Cardiac septum (tissue), 1 donor: ENCODE measurements around the gene KNSTRN. TPM values are rescaled to one million over a fixed set of nuclear protein-coding genes. Genes with fewer than 3 reads are reported as not detected.

Experiments
- DNase-seq: peaks from one replicate; pipeline ENCODE4 v3.0.0-alpha.2; 2020; ENCODE audit warnings: low spot score
- intact Hi-C: fragments of 100-400 bp; cut with DNase I; formaldehyde crosslinking; loops from one replicate; pipeline ENCODE4 v1.14.0; 2022
- total RNA-seq: library from RNA; stranded (reverse); fragmentation: NEBNext Ultra II Directional; extraction: Animal tissue kit (Norgen Biotek cat#: 25700); gene quantifications from one replicate; pipeline ENCODE4 v1.2.1, GENCODE V29; 2021
- donor health status: DM: no; HTN: no; CAD: no.

The KNSTRN gene
- total RNA-seq, 1 donor from 2014 or later, result 7.5 TPM

- DNase-seq, result no peak
- intact Hi-C loops, result loop anchor here (2.0 to 10.0 kb wide), 2 partner anchors 51 to 355 kb away; no protein-coding TSS in a partner anchor
These were observed 37.7 kb downstream of the KNSTRN start for GRCh38 chr15:40420071-40420713.

GRCh38 chr15:40420793-40421192 lies 38.3 kb downstream of the KNSTRN start:
- intact Hi-C loops, result loop anchor here (1.0 to 10.0 kb wide), 4 partner anchors 52 to 356 kb away; partner anchors contain the start of gene CCDC9B
- DNase-seq, result no peak

- DNase-seq, result peak; percentile 94
- intact Hi-C loops, result loop anchor here (1.0 to 10.0 kb wide), 5 partner anchors 53 to 357 kb away; partner anchors contain the start of gene CCDC9B
These were observed 39.0 kb downstream of the KNSTRN start for GRCh38 chr15:40421246-40422157.

GRCh38 chr15:40424483-40425115 lies 42.1 kb downstream of the KNSTRN start:
- intact Hi-C loops, result loop anchor here (10.0 kb wide), 1 partner anchor 360 kb away; no protein-coding TSS in a partner anchor
- DNase-seq, result no peak

GRCh38 chr15:40425681-40426080 lies 43.2 kb downstream of the KNSTRN start:
- intact Hi-C loops, result loop anchor here (10.0 kb wide), 1 partner anchor 361 kb away; no protein-coding TSS in a partner anchor
- no peak for DNase-seq

GRCh38 chr15:40427188-40427587 lies 44.7 kb downstream of the KNSTRN start:
- DNase-seq, result no peak
- intact Hi-C loops, result loop anchor here (10.0 kb wide), 1 partner anchor 362 kb away; no protein-coding TSS in a partner anchor

GRCh38 chr15:40428185-40428584 lies 45.7 kb downstream of the KNSTRN start:
- no peak for DNase-seq
- intact Hi-C loops, result loop anchor here (10.0 kb wide), 1 partner anchor 363 kb away; no protein-coding TSS in a partner anchor

GRCh38 chr15:40429068-40429710 lies 46.7 kb downstream of the KNSTRN start:
- intact Hi-C loops, result loop anchor here (10.0 kb wide), 1 partner anchor 364 kb away; no protein-coding TSS in a partner anchor
- no peak for DNase-seq

- DNase-seq, result no peak
These were observed 47.8 kb downstream of the KNSTRN start for GRCh38 chr15:40430271-40430805.

GRCh38 chr15:40435023-40435709 lies 52.6 kb downstream of the KNSTRN start:
- intact Hi-C loops, result no loop called here
- DNase-seq, result no peak

More at GRCh38 chr15:40430271-40430805, 47.8 kb downstream of the KNSTRN start:
- intact Hi-C loops, result no loop called here

GRCh38 chr15:40435710-40436089 lies 53.2 kb downstream of the KNSTRN start:
- intact Hi-C loops, result no loop called here
- no peak for DNase-seq

- no peak for DNase-seq
- intact Hi-C loops, result no loop called here
These were observed 53.8 kb downstream of the KNSTRN start for GRCh38 chr15:40436116-40436891.

- intact Hi-C loops, result no loop called here
These were observed 54.6 kb downstream of the KNSTRN start for GRCh38 chr15:40436892-40437751.

GRCh38 chr15:40437752-40438687 lies 55.5 kb downstream of the KNSTRN start:
- intact Hi-C loops, result no loop called here
- no peak for DNase-seq

More at GRCh38 chr15:40436892-40437751, 54.6 kb downstream of the KNSTRN start:
- no peak for DNase-seq

GRCh38 chr15:40438712-40439111 lies 56.2 kb downstream of the KNSTRN start:
- no peak for DNase-seq

More at GRCh38 chr15:40438712-40439111, 56.2 kb downstream of the KNSTRN start:
- intact Hi-C loops, result no loop called here
